ENCODE data around the gene OSBPL10. TPM values are rescaled to one million over a fixed set of nuclear protein-coding genes. Genes with fewer than 3 reads are reported as not detected.

The OSBPL10 gene
- total and polyA plus RNA-seq, 9 donors: 2.5 to 36.6 (median 10.6) TPM

DNA sequence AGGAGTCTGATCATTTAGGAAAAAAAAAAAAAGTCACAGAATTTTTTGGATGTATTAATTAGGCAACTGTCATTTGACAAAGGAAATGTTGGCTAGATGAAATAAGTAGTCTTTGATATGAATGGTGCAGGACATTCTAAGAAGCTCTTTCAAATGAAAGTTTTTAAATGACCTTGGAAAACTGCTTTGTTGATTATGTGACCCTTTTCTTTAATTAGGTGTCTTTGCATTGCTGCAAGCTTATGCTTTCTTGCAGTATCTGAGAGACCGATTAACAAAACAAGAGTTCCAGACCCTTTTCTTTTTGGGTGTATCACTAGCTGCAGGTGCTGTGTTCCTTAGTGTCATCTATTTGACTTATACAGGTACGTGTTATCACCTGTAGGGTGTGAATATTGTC lies 364.4 kb downstream of the OSBPL10 start:
- no peak for DNase-seq
- TF ChIP-seq CTCF (IDR thresholded peaks at IDR 0.05) (no peak), POLR2A (IDR thresholded peaks at IDR 0.05) (no peak), EP300 (IDR thresholded peaks at IDR 0.05) (no peak)
- no peak overlapping the region for H3K27ac ChIP-seq
- H3K4me1 ChIP-seq (ENCODE audit: insufficient read depth): no peaks in the 10 kb centered on the region
- no peaks in the 10 kb centered on the region for H3K9me3 ChIP-seq
- no peaks in the 10 kb centered on the region for H3K27me3 ChIP-seq
- 72 to 75% (median 72%) methylated on average over 2 of the region's 2 CpGs for WGBS, 3 donors
- no peaks in the 10 kb centered on the region for H3K36me3 ChIP-seq
- H3K4me3 ChIP-seq: no peak overlapping the region
- intact Hi-C loops (cut with DNase I): no loop called here

DNA sequence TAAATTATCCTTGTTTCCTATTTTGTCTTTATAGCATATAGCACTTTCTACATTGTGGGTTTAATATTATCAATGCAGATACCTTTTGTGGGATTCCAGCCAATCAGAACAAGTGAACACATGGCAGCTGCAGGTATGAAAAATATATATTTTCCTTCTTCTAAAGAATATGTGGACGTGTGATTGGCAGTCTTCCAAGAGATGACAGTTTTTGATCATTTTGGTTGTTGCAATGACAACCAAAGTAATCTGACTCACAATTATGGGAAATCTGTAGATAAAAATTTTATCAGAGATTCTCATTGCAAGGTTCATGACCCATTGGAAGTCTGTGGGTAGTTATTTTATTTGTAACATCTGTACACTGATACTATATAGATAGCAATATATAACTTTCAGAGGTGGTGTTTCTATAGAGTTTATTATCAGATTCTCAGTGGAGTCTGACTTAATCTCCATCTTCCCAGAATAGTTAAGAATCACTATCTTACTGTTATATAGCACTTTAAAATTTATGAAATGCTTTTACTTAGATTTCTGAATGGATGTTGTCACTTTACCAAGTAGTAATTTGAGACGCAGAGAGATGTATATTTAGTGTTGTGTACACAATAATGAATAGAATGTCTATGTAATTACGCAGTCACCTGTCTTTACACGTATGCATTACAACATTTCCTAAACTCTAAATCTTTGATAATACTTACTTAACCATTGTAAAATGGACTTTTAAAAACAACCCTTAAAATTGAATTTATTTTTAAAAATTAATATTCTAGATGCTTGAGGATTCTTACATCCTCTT lies 365.8 kb downstream of the OSBPL10 start:
- Histone ChIP-seq H3K27me3 (no peaks in the 10 kb centered on the region), H3K4me3 (no peak overlapping the region), H3K27ac (no peak overlapping the region), H3K36me3 (no peaks in the 10 kb centered on the region), H3K4me1 (ENCODE audit: insufficient read depth) (peaks cover 1% of the 10 kb centered on the region), H3K9me3 (no peaks in the 10 kb centered on the region)
- no peak for DNase-seq
- WGBS, 3 donors: 88 to 92% (median 90%) methylated on average over 4 of the region's 4 CpGs
- intact Hi-C loops (cut with DNase I): no loop called here
- no peak for TF ChIP-seq EP300 (IDR thresholded peaks at IDR 0.05)
- TF ChIP-seq POLR2A (IDR thresholded peaks at IDR 0.05): no peak
- TF ChIP-seq CTCF (IDR thresholded peaks at IDR 0.05): no peak

- no peaks in the 10 kb centered on the region for H3K9me3 ChIP-seq
- no peak for DNase-seq
- H3K36me3 ChIP-seq: no peaks in the 10 kb centered on the region
- no peak overlapping the region for H3K4me3 ChIP-seq
- WGBS, 3 donors: 74 to 77% (median 75%) methylated on average over 5 of the region's 5 CpGs
- H3K4me1 ChIP-seq (ENCODE audit: insufficient read depth): peaks cover 1% of the 10 kb centered on the region
- H3K27ac ChIP-seq: no peak overlapping the region
- intact Hi-C loops (cut with DNase I): no loop called here
- no peaks in the 10 kb centered on the region for H3K27me3 ChIP-seq
- TF ChIP-seq POLR2A (IDR thresholded peaks at IDR 0.05) (no peak), EP300 (IDR thresholded peaks at IDR 0.05) (no peak), CTCF (IDR thresholded peaks at IDR 0.05) (no peak)
Measured at GRCh38 chr3:31614162-31614921, 366.7 kb downstream of the OSBPL10 start.

DNA sequence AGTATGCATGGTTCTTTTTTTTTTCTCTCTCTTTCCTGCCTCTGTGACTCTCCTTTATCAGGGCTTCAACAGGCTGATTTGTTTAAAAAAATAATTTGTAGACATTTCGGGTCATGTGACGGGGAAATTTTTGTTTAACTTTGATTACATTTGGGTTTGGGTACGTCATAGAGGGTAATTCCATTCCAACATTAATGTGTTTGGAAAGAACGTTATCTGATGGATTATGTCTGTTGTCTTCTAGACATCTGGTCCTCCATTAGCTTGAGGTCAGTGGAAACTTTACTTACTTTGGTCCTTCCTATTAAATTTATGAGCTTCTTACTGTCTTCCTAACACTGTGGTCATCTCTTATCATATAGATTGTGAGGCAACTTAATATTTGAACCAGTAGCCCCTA lies 367.4 kb downstream of the OSBPL10 start:
- intact Hi-C loops (cut with DNase I): no loop called here
- Histone ChIP-seq H3K9me3 (no peaks in the 10 kb centered on the region), H3K4me3 (no peak overlapping the region), H3K4me1 (ENCODE audit: insufficient read depth) (peaks cover 1% of the 10 kb centered on the region), H3K27ac (no peak overlapping the region), H3K27me3 (no peaks in the 10 kb centered on the region), H3K36me3 (no peaks in the 10 kb centered on the region)
- 93 to 95% (median 93%) methylated on average over 4 of the region's 4 CpGs for WGBS, 3 donors
- no peak for TF ChIP-seq CTCF (IDR thresholded peaks at IDR 0.05)
- no peak for TF ChIP-seq POLR2A (IDR thresholded peaks at IDR 0.05)
- no peak for TF ChIP-seq EP300 (IDR thresholded peaks at IDR 0.05)
- no peak for DNase-seq

Data from ovary (tissue), 9 donors.